Right lobe of liver (tissue), 6 donors: ENCODE data around the gene P2RY6. TPM values are rescaled to one million over a fixed set of nuclear protein-coding genes. Genes with fewer than 3 reads are reported as not detected.

Experiments used
- ATAC-seq, 4 donors: fragments of 200-7000 bp; cut with Tn5 transposase; one replicate each; pipeline ENCODE4 v1.9.1; 2020; ENCODE audit warnings: mild to moderate bottlenecking in 4 of 4, moderate library complexity in 4 of 4
- DNase-seq, 3 donors: peaks; one replicate each; pipeline ENCODE4 v3.0.0-alpha.2; 2020
- H3K27ac ChIP-seq, 3 donors: fragments of 200-600 bp; one replicate each; pipeline ENCODE4 v1.8.0; 2022
- H3K27me3 ChIP-seq, 2 donors: fragments of 200-600 bp; one replicate each; pipeline ENCODE4 v1.8.0; 2022
- H3K36me3 ChIP-seq, 4 donors: fragments of 200-600 bp; sonication (generic) in 1 of 4; one replicate each; pipeline versions ENCODE4 v1.5.1 to v1.8.0; 2017 to 2022; ENCODE audit warnings: control low read depth in 1 of 4
- H3K4me1 ChIP-seq, 4 donors: fragments of 200-600 bp; sonication (generic) in 1 of 4; one replicate each; pipeline versions ENCODE4 v1.5.1 to v1.8.0; 2017 to 2022; ENCODE audit warnings: control low read depth in 1 of 4
- H3K4me3 ChIP-seq, 3 donors: fragments of 200-600 bp; one replicate each; pipeline ENCODE4 v1.8.0; 2022
- H3K9me3 ChIP-seq, 4 donors: fragments of 200-600 bp; sonication (generic) in 1 of 4; one replicate each; pipeline versions ENCODE4 v1.5.1 to v1.8.0; 2017 to 2022; ENCODE audit warnings: control low read depth in 1 of 4
- POLR2A ChIP-seq: fragments of 450-650 bp; IDR thresholded peaks from one replicate; pipeline ENCODE4 v1.6.1; 2017; ENCODE audit warnings: antibody characterized with exemption, mild to moderate bottlenecking
- WGBS: methylation state at CpG from one replicate; pipeline ENCODE4 v1.1.6; 2018; ENCODE audit warnings: low coverage, low lambda C conversion rate; ENCODE audit not compliant: insufficient coverage; ENCODE audit errors: missing lambda C conversion rate; 5-methylcytosine and 5-hydroxymethylcytosine counted together
- intact Hi-C, 2 donors: fragments of 100-400 bp; cut with DNase I; formaldehyde crosslinking; loops; one replicate each; pipeline versions ENCODE4 v1.11.2 to v1.14.1; 2022
- total RNA-seq, 6 experiments: library from RNA; depleted of rRNA in 2 of 6; stranded (reverse); fragments of >200 nt in 2 of 6; fragmentation: NEBNext Ultra II Directional in 3 of 6; extraction: Animal tissue kit (Norgen Biotek cat#: 25700) in 3 of 6; gene quantifications; one replicate each; pipeline versions ENCODE4 v1.1.0 to v1.2.4, GENCODE V29; 2016 to 2023
- TF ChIP-seq, protein P1 (sequence below), 4 donors: fragments of 200-600 bp in 3 of 4; fragments of 450-650 bp in 1 of 4; IDR thresholded peaks; one replicate each; pipeline versions ENCODE4 v1.5.1 to v1.8.0; 2016 to 2022; ENCODE audit warnings: antibody characterized with exemption in 4 of 4, mild to moderate bottlenecking in 2 of 4
- donor health status: DM: no; HTN: yes; CAD: no.
- donor health status: DM: no; HTN: no; CAD: no.
- donor health status: DM: no; HTN: no; CAD: no.
- donor health status: DM: no; HTN: yes; CAD: no.
- donor health status: DM: no; HTN: yes; CAD: no.

Gene P2RY6
- total RNA-seq, 6 experiments from 2014 or later = 0.24 to 1.8 (median 0.62) TPM

DNA sequence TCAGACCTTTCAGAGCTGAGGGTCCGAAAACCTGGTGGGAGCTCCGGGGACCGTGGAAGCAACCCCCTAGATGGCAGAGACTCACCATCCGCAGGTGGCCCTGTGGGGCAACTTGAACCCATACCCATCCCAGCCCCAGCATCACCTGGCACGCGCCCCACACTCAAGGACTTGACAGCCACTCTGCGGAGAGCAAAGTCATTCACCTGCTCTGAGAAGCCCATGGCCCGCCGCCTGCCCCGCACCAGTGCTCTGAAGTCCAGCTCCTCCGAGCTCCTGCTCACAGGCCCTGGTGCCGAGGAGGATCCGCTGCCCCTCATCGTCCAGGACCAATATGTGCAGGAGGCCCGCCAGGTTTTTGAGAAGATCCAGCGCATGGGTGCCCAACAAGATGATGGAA lies 37.9 kb downstream of the P2RY6 start:
- no peaks in the 10 kb centered on the region for H3K36me3 ChIP-seq
- H3K4me3 ChIP-seq = peak overlapping the region; percentile 50 to 60 (median 58)
- H3K9me3 ChIP-seq = no peaks in the 10 kb centered on the region
- H3K4me1 ChIP-seq = peaks cover 0 to 9% (median 3%) of the 10 kb centered on the region in 4 donors
- peak overlapping the region; percentile 32 to 82 (median 79) for H3K27ac ChIP-seq
- no CpG with 5 or more reads among the region's 16 CpGs for WGBS
- DNase-seq (no peak), ATAC-seq (no peak)
- no peaks in the 10 kb centered on the region for H3K27me3 ChIP-seq
- intact Hi-C loops = no loop called here
- TF ChIP-seq, protein P1, sequence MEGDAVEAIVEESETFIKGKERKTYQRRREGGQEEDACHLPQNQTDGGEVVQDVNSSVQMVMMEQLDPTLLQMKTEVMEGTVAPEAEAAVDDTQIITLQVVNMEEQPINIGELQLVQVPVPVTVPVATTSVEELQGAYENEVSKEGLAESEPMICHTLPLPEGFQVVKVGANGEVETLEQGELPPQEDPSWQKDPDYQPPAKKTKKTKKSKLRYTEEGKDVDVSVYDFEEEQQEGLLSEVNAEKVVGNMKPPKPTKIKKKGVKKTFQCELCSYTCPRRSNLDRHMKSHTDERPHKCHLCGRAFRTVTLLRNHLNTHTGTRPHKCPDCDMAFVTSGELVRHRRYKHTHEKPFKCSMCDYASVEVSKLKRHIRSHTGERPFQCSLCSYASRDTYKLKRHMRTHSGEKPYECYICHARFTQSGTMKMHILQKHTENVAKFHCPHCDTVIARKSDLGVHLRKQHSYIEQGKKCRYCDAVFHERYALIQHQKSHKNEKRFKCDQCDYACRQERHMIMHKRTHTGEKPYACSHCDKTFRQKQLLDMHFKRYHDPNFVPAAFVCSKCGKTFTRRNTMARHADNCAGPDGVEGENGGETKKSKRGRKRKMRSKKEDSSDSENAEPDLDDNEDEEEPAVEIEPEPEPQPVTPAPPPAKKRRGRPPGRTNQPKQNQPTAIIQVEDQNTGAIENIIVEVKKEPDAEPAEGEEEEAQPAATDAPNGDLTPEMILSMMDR (IDR thresholded peaks at IDR 0.05) = no peak
- no peak for TF ChIP-seq POLR2A

DNA sequence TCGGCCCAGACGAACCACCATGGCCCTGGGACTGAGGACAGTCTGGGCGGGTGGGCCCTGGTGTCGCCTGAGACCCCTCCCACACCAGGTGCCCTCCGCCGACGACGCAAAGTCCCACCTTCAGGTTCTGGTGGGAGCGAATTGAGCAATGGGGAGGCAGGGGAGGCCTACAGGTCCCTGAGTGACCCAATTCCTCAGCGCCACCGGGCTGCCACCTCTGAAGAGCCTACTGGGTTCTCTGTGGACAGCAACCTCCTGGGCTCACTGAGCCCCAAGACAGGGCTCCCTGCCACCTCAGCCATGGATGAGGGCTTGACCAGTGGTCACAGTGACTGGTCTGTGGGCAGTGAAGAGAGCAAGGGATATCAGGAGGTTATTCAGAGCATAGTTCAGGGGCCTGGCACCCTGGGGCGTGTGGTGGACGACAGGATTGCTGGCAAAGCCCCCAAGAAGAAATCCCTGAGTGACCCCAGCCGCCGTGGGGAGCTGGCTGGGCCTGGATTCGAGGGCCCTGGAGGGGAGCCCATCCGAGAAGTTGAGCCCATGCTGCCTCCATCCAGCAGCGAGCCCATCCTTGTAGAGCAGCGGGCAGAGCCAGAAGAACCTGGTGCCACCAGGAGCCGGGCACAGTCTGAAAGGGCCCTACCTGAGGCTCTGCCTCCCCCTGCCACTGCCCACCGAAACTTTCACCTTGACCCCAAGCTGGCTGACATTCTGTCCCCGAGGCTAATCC lies 38.7 kb downstream of the P2RY6 start:
- Histone ChIP-seq H3K4me3 (peak overlapping the region; percentile 14 to 60 (median 58)), H3K4me1 (peaks cover 0 to 9% (median 3%) of the 10 kb centered on the region in 4 donors), H3K36me3 (no peaks in the 10 kb centered on the region), H3K27ac (peak overlapping the region in 2 of 3 donors; percentile 33 to 79), H3K9me3 (no peaks in the 10 kb centered on the region), H3K27me3 (no peaks in the 10 kb centered on the region)
- WGBS = 100% methylated on average over 2 of the region's 22 CpGs
- intact Hi-C loops = no loop called here
- ATAC-seq (no peak), DNase-seq (no peak)
- TF ChIP-seq, protein P1 (IDR thresholded peaks at IDR 0.05) = no peak
- TF ChIP-seq POLR2A = no peak

DNA sequence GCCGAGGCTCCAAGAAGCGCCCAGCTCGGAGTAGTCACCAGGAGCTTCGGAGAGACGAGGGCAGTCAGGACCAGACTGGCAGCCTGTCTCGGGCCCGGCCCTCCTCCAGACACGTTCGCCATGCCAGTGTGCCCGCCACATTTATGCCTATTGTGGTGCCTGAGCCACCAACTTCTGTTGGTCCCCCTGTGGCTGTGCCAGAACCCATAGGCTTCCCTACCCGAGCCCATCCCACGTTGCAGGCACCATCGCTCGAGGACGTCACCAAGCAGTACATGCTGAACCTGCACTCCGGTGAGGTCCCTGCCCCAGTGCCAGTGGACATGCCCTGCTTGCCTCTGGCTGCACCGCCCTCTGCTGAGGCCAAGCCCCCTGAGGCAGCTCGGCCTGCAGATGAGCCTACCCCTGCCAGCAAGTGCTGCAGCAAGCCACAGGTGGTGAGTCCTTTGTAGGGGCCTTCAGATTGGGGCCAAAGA lies 39.3 kb downstream of the P2RY6 start:
- no CpG with 5 or more reads among the region's 18 CpGs for WGBS
- Histone ChIP-seq H3K27ac (no peak overlapping the region), H3K36me3 (no peaks in the 10 kb centered on the region), H3K27me3 (no peaks in the 10 kb centered on the region), H3K9me3 (no peaks in the 10 kb centered on the region), H3K4me1 (peaks cover 0 to 9% (median 3%) of the 10 kb centered on the region in 4 donors), H3K4me3 (peak overlapping the region in 2 of 3 donors; percentile 13 to 15)
- ATAC-seq = no peak
- TF ChIP-seq, protein P1 (IDR thresholded peaks at IDR 0.05) = no peak
- TF ChIP-seq POLR2A = no peak
- DNase-seq = no peak
- intact Hi-C loops = no loop called here

DNA sequence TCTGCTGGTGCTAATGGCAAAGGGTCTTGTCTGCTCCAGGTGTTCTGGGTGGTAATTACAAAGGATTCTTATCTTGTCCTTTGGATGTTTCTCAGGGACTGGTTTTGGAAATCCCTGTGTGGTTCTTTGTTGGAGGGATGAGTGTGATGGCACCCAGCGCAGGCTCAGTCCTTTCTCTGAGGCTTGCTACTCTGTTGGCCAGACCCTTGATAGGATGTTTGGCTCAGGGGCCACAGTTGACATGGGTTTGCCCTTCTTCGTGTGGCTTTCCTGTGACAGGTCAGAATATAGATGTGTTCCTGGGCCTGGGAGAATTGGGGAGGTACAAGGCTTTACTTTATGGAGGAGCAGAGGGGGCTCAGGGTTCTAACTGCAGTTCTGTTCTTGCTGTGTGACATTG lies 39.9 kb downstream of the P2RY6 start:
- 67% methylated on average over 1 of the region's 2 CpGs for WGBS
- H3K27ac ChIP-seq = no peak overlapping the region

More for the DNA sequence above, 39.9 kb downstream of the P2RY6 start:
- peak overlapping the region in 2 of 3 donors; percentile 13 to 15 for H3K4me3 ChIP-seq
- no peaks in the 10 kb centered on the region for H3K36me3 ChIP-seq
- no peaks in the 10 kb centered on the region for H3K27me3 ChIP-seq
- no peak for DNase-seq
- no peak for ATAC-seq
- intact Hi-C loops = no loop called here
- TF ChIP-seq POLR2A = no peak
- TF ChIP-seq, protein P1 (IDR thresholded peaks at IDR 0.05) = no peak
- H3K9me3 ChIP-seq = no peaks in the 10 kb centered on the region
- H3K4me1 ChIP-seq = peaks cover 0 to 11% (median under 1%) of the 10 kb centered on the region in 4 donors
